GM18517 (cell line): Measurements from ENCODE around the gene ZNF385A.
"Not testable (repeated sequence)": the region's sequence is repeated elsewhere in the genome, so short reads cannot be mapped to it uniquely, and the experiment has no call there.

Source experiments
- ATAC-seq: cut with Tn5 transposase; IDR thresholded peaks from one replicate; pipeline ENCODE4 v1.9.1; 2021; ENCODE audit warnings: mild to moderate bottlenecking, moderate library complexity; ENCODE audit not compliant: unreplicated experiment

Gene ZNF385A

GRCh38 chr12:54357506-54358190, 26.9 kb downstream of the ZNF385A start:
- ATAC-seq = no peak

DNA sequence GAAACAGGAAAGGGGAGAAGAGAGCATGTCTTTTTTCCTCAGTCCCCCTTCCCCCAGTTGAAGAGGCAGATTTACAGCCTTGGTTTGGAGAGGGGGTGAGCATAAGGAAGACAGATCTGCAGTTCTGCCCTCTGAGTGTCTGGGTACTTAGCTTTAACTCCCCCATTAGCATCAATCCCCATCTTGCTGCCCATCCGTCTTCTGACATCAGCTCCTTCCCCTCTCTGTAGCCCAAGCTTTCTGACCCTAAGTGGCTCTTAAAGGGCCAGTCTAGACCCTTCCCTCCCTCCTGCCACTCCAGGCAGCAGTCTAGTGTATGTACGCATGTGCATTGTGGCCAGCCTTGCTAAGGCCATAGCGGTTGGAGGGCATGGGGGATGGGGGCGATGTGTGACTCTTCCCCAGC, 27.6 kb downstream of the ZNF385A start:
- no peak for ATAC-seq

DNA sequence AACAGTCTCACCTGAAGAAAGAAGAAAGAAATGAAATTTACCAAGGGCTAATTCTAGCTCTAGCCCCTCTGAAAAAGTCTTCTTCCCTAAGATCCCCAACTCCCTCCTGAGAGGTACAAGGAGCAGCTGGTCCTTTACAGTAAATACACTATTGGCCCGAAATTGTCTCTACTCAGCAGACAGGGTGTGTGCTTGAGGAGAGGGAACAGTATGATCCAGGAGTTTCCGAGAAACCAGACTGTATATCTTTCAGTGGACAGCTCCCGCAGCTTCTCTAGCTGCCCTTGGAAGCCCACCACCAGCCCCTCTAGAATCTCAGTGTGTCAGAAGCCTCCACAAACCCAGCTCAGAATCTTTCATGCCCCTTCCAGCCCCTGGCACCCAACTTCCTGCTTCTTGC, 28.3 kb downstream of the ZNF385A start:
- ATAC-seq = no peak

DNA sequence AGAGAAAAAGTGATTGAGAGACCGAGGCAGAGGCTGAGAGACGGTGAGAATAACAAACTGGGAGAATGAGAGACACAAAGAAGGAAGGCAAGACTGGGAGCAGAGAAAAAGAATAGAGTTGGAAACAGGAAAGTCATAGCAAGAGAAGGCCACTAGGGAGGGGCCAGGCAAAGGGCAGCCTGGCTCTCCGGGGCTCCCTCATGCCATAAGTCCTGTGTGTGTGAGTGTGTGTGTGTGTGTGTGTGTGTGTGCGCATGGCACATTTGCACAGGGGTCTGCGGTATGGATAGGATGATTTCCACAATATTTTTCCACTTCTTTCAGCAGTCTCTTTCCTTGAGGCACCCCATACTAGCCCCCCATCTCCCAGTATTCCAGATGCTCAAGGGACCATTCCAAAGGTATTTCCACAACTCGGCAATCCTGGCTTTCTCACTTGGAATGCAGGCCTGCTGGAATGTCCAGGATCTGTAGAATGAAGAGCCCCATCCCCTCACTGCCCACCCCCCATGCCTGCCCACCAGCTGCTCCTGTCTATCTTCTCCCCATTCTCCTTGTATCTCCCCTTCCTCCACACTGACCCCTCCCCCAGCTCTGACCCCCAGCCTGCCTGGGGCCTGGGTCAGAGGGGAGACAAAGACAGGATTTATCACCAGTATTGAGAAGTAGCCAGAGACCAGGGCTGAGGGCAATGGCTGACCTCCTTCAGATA, 29.3 kb downstream of the ZNF385A start:
- ATAC-seq = no peak

DNA sequence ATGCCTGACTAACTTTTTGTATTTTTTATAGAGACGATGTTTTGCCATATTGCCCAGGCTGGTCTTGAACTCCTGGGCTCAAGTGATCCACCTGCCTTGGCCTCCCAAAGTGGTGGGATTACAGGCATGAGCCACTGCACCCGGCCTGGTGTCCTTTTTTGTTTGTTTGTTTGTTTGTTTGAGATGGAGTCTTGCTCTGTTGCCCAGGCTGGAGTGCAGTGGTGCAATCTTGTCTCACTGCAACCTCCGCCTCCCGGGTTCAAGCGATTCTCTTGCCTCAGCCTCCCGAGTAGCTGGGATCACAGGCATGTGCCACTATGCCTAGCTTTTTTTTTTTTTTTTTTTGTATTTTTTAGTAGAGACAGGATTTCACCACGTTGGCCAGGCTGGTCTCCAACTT, 30.3 kb downstream of the ZNF385A start:
- not testable (repeated sequence) for ATAC-seq

- ATAC-seq = no peak
Observed at GRCh38 chr12:54352891-54353874, 31.4 kb downstream of the ZNF385A start.

- ATAC-seq = no peak
Observed at GRCh38 chr12:54352022-54352531, 32.5 kb downstream of the ZNF385A start.

GRCh38 chr12:54351341-54351740, 33.2 kb downstream of the ZNF385A start:
- no peak for ATAC-seq

DNA sequence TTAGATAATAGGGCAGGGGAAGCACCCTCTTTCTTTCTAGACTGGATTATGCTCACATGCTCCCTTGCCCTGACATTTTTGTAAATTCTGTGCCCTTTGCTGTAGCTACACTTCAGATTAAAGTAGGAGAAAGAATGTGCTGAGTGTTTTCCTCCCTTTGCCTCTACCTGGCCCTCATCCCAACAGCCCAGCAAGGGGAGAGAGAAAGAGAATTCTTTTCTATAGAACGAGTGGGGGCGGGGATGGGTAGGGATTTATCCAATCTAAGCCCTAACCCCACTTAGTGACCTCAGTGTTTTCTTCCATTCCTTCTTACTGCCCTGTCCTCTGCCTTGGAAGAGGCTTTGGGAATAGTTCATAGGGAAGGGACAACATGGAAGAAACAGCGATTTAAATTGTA, 33.8 kb downstream of the ZNF385A start:
- no peak for ATAC-seq

DNA sequence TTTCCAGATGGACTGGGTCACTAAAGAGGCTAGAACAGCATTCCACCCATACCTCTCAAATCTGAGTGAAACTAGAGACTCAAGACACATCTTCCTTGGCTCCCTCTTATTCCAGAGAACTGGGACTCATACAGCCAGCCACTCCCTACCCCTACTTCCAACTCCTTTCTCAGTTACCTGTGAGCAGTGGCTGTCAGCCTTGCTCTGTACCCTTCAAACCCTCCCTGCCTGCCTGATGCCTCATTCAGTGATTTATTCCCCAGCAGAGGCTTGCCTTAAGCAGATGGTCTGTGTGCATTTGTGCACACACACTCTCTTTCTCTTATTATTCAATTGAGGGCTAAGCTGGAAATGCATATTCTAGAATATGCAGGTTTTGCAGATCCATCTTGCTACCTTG, 34.9 kb downstream of the ZNF385A start:
- ATAC-seq = no peak

- ATAC-seq = no peak
Observed at GRCh38 chr12:54349036-54349435, 35.5 kb downstream of the ZNF385A start.

GRCh38 chr12:54341378-54342300, 42.9 kb downstream of the ZNF385A start:
- no peak for ATAC-seq

- ATAC-seq = no peak
Observed at GRCh38 chr12:54340846-54341245, 43.7 kb downstream of the ZNF385A start.

DNA sequence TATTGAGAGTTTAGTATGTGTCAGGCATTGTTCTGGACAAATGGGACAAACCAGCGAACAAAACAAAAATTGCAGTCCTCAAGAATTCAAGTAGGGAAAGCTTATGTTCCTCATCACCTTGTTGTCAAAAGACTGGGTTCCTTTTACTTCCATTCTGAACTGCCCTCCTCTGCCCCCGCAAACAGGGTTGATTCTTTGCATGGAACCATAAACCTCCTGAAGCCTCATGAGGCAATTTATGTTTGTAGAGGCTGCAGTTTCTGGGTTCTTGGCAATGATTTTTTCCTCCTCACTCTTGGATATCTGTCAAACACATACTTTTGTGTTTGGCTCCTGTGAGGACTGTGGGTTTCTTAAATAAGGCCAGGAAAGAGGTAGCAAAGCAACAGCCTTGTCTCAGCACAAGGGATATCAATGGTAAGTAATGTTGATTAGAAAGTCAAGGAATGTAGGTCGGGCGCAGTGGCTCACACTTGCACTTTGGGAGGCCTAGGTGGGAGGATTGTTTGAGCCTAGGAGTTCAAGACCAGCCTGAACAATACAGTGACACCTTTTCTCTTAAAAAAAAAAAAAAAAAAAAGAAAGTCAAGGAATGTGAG, 45.7 kb downstream of the ZNF385A start:
- no peak for ATAC-seq

GRCh38 chr12:54337854-54338650, 46.5 kb downstream of the ZNF385A start:
- ATAC-seq = no peak

- ATAC-seq = no peak
Observed at GRCh38 chr12:54337280-54337842, 47.2 kb downstream of the ZNF385A start.

DNA sequence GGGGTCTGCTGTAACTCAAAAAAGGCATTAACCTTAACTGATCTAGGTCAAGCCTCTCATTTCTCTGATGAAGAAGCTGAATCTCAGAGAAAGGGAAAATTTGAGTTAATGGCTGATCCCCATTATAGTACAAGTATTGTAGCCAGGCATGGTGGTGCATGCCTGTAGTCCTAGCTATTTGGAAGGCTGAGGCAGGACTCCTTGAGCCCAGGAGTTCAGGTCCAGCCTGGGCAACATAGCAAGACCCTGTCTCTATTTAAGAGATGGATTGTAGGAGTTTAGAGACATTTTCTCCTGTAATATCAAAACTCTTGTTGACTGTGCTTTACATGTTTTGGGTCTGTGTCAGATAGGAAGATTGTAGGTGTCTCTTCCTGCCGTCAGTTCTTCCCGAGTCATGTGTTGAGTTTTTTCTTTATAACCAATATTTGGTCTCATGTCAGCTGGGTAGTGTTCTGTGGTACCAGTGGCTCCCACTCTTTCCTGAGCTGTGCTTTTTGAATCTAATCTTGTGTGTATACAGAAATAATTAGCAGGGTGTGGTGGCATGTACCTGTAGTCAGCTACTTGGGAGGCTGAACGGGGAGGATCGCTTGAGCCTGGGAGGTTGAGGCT, 51.0 kb downstream of the ZNF385A start:
- no peak for ATAC-seq

GRCh38 chr12:54331461-54331860, 53.1 kb downstream of the ZNF385A start:
- no peak for ATAC-seq
